ENCODE measurements around the gene RAB36. TPM values are rescaled to one million over a fixed set of nuclear protein-coding genes. Genes with fewer than 3 reads are reported as not detected.

The RAB36 gene
- total RNA-seq, 1 experiment from 2014 or later, result 1.4 TPM

- Mint-ChIP-seq H3K9me3 (no peaks in the 10 kb centered on the region), H3K27ac (peak overlapping the region in 2 of 3 experiments; percentile 53 to 71; a peak in 3 of 7 replicates), H3K27me3 (ENCODE audit: low read depth) (no peaks in the 10 kb centered on the region), H3K4me1 (peaks cover 54 to 61% of the 10 kb centered on the region in 2 experiments), H3K36me3 (ENCODE audit: insufficient read depth in 1 of 3, low read depth in 3 of 3) (peaks cover 11 to 38% (median 25%) of the 10 kb centered on the region in 3 experiments), H3K4me3 (no peak overlapping the region)
- H2BK20ac ChIP-seq (ENCODE audit: low read depth, low read length, poor library complexity, severe bottlenecking), result no peak overlapping the region
- H2BK5ac ChIP-seq (ENCODE audit: insufficient read length, low read length), result no peak overlapping the region
- H4K91ac ChIP-seq (ENCODE audit: insufficient read length, low read depth, low read length), result no peak overlapping the region
- DNase-seq, result no peak
- H3K79me2 ChIP-seq (ENCODE audit: insufficient read depth, low read length), result peaks cover 50% of the 10 kb centered on the region; the same call in 1 of the 2 replicates
- H4K5ac ChIP-seq (ENCODE audit: insufficient read length, low read depth, low read length), result no peak overlapping the region
- no peak overlapping the region for H3K27ac ChIP-seq (ENCODE audit: insufficient read length, low read depth, low read length)
- H2BK15ac ChIP-seq (ENCODE audit: low read depth, low read length), result no peak overlapping the region
- WGBS (ENCODE audit: extremely low coverage, insufficient read length, low lambda C conversion rate), result no CpG with 5 or more reads among the region's 9 CpGs
- no peak overlapping the region for H2AFZ ChIP-seq (ENCODE audit: low read length)
- no peak overlapping the region for H3K14ac ChIP-seq (ENCODE audit: insufficient read depth, low read length)
- peaks cover 10% of the 10 kb centered on the region; the same call in 1 of the 2 replicates for H3K4me1 ChIP-seq (ENCODE audit: insufficient read depth, low read length)
- no peak overlapping the region for H3K18ac ChIP-seq (ENCODE audit: insufficient read length, low read depth, low read length)
- no peak overlapping the region for H2AK5ac ChIP-seq (ENCODE audit: insufficient read length, low read length)
- H3K4me2 ChIP-seq (ENCODE audit: insufficient read depth, insufficient read length, low read length), result no peak overlapping the region
- H3K23me2 ChIP-seq (ENCODE audit: insufficient read length, low read depth, low read length, poor library complexity, severe bottlenecking), result no peaks in the 10 kb centered on the region
- H3K9me3 ChIP-seq (ENCODE audit: control insufficient read depth, low read depth, low read length), result no peaks in the 10 kb centered on the region
- H4K20me1 ChIP-seq (ENCODE audit: control insufficient read depth, insufficient read depth, insufficient read length), result peaks cover 2% of the 10 kb centered on the region
- no peak overlapping the region for H2BK120ac ChIP-seq (ENCODE audit: low read depth, low read length, poor library complexity, severe bottlenecking)
- H3K27me3 ChIP-seq (ENCODE audit: insufficient read depth, low read length), result no peaks in the 10 kb centered on the region
- no peak overlapping the region for H4K8ac ChIP-seq (replicated peaks; ENCODE audit: insufficient read length, low read depth, low read length)
- no peak overlapping the region for H3K23ac ChIP-seq (ENCODE audit: insufficient read length, low read depth, low read length)
- H2BK12ac ChIP-seq (ENCODE audit: insufficient read length, low read depth, low read length), result no peak overlapping the region
- H3T11ph ChIP-seq (ENCODE audit: low read length), result no peak overlapping the region
- H3K4ac ChIP-seq (ENCODE audit: low read depth, low read length), result no peak overlapping the region
- TF ChIP-seq CTCF (conservative IDR thresholded peaks at IDR 0.05), result no peak
- H3K56ac ChIP-seq (ENCODE audit: insufficient read length, low read depth, low read length), result no peak overlapping the region
- H3K79me1 ChIP-seq (ENCODE audit: insufficient read depth, low read depth, low read length, poor library complexity, severe bottlenecking), result peaks cover 14% of the 10 kb centered on the region
- no peak overlapping the region for H3K9ac ChIP-seq (ENCODE audit: extremely low read depth, insufficient read length, low read length)
These were observed 45.2 kb downstream of the RAB36 start for GRCh38 chr22:23190526-23190925.
